PC-9 (cell line): ENCODE results near the gene DPYD.

Source experiments
- EZH2 ChIP-seq: fragments of 200-600 bp; sonication (generic); IDR thresholded peaks from 2 replicates; pipeline ENCODE4 v1.8.0; 2017; ENCODE audit warnings: antibody characterized with exemption, low read depth
- TF ChIP-seq, protein P1 (sequence below): fragments of 200-600 bp; sonication (generic); conservative IDR thresholded peaks from 2 replicates; pipeline ENCODE4 v1.6.1; 2017; ENCODE audit warnings: mixed run types, antibody characterized with exemption, mild to moderate bottlenecking, moderate library complexity

DNA sequence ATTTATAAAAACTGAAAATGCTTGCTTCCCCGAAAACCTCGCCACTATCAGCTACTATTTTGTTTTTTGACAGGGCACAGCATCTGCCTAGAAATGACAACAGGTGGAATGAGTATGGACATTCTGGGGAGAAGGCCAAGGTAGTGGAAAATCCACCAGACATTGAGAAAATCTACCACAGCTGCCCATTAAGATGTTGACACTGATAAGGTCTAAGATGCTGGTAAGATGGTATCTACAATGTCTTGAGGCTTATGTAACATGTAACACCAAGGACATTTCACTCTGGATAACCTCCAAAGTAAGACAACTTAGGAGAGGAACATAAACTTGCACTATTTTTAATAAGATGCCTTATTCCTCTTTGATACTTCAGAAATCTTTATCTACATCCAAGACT, 825.1 kb downstream of the DPYD start:
- TF ChIP-seq, protein P1, sequence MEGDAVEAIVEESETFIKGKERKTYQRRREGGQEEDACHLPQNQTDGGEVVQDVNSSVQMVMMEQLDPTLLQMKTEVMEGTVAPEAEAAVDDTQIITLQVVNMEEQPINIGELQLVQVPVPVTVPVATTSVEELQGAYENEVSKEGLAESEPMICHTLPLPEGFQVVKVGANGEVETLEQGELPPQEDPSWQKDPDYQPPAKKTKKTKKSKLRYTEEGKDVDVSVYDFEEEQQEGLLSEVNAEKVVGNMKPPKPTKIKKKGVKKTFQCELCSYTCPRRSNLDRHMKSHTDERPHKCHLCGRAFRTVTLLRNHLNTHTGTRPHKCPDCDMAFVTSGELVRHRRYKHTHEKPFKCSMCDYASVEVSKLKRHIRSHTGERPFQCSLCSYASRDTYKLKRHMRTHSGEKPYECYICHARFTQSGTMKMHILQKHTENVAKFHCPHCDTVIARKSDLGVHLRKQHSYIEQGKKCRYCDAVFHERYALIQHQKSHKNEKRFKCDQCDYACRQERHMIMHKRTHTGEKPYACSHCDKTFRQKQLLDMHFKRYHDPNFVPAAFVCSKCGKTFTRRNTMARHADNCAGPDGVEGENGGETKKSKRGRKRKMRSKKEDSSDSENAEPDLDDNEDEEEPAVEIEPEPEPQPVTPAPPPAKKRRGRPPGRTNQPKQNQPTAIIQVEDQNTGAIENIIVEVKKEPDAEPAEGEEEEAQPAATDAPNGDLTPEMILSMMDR, result no peak
- no peak for TF ChIP-seq EZH2
